NCI-H1436 treated with DMSO at 0.1 percent for 48 hours (cell line): Measurements from ENCODE around the gene TNPO1.
"Not testable (repeated sequence)": the region's sequence is repeated elsewhere in the genome, so short reads cannot be mapped to it uniquely, and the experiment has no call there.

ENCODE experiments used
- DNase-seq: peaks from one replicate; lab custom pipeline; 2025; lab: John Stamatoyannopoulos, UW

Gene TNPO1

DNA sequence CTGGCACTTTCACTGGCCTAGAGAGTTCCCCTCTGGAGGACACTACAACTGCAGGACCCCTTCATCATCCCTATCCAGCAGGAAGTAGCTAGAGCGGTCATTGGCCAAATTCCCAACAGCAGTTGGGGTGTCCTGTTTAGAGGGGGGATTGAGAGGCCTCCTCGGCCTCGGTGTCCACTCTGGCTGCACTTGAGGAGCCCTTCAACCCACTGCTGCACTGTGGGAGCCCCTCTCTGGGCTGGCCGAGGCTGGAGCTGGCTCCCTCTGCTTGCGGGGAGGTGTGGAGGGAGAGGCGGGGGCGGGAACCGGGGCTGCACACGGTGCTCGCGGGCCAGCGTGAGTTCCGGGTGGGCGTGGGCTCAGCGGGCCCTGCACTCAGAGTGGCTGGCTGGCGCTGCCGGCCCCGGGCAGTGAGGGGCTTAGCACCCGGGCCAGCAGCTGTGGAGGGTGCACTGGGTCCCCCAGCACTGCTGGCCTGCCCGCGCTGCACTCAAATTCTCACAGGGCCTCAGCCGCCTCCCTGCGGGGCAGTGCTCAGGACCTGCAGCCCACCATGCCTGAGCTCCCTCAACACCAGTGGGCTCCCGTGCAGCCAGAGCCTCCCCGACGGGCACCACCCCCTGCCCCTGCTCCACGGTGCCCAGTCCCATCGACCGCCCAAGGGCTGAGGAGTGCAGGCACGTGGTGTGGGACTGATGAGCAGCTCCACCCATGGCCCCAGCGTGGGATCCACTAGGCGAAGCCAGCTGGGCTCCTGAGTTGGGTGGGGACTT, 118.7 kb downstream of the TNPO1 start:
- DNase-seq: not testable (repeated sequence)

DNA sequence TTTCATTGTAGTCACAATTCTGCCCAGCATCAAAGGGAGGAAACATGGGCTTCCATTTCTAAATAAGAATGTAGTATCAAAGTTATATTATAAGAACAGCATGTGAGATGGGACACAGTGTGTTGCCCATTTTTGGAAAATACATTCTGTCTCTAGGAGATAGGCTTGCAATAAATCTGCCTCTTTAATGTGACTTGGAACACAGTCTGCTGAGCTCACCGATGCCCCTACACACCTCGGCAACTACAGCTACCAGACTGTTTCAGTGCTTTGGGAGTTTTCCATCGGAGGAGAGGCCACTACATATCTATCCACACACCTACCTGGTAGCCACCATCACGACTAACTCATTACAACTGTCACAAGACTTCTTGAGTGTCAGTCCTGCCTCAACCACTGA, 120.4 kb downstream of the TNPO1 start:
- DNase-seq: no peak

DNA sequence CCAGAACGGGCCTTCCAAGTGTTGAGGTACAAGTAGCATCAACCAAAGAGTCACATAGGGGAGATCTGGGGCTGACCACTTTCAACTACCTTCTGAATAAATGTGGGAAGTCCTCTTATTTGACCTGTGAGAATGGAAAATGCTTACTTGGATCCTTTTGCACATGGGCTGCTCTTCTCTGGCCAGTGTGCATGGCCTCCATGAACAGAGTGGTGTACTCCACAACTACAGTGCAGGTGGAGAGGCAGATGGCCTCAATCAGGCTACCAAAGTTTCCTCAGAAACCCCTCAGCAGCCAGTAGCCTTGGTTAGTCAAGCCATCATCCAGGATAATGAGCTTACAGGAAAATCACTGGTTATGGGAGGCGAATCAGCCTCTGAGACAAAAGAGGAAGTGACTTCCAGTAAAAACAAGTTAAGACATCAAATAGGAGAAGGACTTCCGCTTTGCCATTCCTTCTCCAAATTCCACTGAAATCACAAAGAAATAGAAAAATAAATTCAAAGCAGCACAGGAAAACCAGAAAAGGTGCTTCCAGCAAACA, 121.1 kb downstream of the TNPO1 start:
- DNase-seq: no peak

DNA sequence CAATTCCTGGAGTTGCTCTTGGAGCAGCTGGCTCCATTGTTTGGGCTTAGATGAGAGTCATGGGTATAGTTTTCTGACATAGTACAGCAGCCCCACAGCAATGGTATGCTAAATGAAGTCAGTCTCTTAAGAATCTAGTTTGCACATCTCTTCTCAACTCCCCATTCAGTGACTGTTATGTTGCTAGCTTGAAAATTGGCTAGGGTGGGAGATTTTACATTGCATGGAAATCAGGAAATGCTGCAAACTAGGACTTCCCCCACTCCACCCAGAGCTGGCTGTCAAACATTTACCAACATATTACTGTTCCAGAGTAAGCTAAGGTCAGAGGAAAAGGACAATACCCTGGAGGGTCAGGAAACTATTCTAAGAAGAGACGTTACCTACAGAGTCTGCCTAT, 121.7 kb downstream of the TNPO1 start:
- DNase-seq: no peak

DNA sequence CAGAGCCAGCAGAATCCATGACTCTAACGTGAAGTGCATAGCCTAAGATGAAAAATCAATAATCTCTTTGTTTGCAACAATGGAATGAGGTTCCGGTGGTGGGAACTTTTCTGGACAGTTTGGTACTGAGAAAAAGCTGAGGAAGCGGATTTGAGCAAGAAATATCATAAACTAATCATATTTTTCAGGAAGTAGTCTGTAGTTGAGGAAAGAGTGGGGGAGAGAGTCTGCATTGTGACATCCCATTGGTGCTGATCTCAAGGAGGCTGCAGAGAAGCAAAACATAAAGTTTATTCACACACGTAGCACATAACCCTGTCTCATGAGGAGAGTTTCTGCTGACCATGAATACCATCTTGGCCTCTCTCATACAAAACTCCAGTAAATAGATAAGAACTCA, 123.6 kb downstream of the TNPO1 start:
- no peak for DNase-seq

DNA sequence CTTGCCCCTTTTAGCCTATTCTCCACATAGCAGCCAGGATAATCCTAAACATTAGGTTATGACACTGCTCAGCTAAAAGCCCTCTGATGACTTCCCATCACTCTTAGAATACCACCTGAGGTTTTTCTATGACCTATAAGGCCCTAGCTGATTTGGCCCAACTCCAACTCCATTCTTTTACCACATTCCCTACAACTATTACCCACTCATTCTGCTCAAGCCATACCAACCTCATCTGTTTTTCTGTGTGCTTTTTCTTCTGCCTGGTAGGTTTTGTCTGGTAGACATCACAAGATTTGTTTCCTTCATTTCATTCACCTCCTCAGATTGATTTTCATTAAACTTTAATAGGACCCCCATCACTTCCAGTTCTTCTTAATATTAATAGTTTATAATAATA, 126.8 kb downstream of the TNPO1 start:
- no peak for DNase-seq

DNA sequence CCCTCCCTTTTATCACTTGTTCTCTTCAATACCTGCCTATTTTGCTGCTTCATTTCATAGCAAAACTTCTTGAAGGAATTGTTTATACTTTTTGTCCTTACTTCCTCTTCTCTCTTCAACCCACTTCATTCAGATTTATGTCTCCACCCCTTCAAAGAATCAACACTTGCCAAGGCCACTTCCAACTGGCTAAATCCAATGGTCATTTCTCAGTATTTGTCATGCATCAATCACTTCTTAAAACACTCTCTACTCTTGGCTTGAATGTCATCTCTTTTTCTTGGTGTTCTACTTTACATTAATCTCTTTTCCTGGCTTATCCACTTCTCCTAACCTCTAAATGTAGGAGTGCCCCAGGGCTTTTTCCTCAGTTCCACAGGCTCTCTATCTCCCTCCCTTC, 131.0 kb downstream of the TNPO1 start:
- DNase-seq: no peak

DNA sequence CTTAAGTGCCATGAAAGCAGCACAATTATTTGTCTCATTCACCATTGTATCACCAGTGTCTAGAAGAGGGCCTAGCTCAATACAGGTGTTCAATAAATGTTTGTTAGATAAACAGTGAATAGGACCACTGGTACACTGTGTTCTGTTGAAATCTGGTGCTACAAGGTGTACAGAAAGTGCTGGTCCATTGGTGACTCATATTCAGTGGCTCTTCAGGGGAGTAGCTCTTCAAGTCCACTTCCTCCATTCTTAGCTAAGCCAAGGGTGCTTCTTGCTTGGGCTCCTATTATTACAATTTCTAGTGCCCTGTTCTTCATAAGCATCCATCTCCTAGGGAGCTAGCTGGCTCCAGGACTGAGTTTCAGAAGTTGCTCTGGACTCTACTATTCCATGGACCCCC, 133.0 kb downstream of the TNPO1 start:
- DNase-seq: no peak

DNA sequence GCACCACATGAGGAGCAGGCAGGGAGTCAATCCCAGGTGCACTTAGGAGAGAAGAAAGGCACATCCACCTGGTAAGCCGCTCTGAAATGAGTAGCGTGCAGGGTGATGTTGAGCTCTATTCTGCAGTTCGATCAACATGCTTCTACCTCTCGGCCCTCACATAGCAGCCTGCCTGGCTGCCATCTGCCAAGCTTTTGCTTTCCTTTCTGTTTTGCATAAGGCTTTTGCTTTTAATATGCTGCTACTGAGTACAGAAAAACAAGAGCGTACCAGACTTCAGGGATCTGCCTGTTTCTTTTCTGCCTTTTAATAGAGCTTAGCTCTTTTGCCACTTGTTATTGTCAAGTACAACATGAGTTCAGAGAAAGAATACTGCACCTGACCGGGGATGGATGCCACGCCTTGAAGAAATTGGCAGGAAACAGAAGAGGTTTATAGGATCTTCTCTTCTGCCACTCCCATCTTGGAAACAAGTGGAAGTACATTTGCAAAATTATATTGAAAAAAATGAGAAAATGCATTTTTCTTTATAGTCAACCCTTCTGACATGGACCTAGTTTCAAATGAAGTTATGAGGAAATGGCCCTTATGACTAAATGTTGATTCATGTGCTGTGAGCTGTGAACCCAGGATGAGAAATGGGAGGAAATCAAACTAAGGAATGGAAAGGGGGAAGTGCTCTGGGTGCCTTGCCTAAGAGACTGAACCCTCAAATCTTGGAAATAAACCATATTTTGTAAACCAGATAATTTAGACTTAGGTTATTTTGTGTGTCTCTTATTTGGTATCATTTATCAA, 135.4 kb downstream of the TNPO1 start:
- DNase-seq: no peak

DNA sequence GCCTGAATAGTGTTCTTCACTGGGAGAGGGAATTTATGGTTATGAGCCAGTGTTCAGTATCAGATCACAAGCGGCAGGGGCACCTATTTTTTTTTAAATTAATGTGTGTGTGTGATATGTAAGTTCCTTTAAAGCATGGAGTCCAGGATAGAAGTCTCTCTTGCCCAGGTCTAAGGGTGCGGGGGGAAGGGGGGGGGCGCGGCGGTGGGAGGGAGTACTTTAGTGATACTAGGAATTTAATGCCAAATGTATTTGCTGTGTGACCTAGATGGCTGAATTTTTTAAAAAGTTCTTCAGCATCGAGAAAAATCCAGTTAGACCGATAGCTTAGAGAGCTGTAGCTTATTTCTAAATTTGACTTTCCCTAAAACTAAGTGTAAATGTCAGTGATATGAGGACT, 137.9 kb downstream of the TNPO1 start:
- DNase-seq: no peak

DNA sequence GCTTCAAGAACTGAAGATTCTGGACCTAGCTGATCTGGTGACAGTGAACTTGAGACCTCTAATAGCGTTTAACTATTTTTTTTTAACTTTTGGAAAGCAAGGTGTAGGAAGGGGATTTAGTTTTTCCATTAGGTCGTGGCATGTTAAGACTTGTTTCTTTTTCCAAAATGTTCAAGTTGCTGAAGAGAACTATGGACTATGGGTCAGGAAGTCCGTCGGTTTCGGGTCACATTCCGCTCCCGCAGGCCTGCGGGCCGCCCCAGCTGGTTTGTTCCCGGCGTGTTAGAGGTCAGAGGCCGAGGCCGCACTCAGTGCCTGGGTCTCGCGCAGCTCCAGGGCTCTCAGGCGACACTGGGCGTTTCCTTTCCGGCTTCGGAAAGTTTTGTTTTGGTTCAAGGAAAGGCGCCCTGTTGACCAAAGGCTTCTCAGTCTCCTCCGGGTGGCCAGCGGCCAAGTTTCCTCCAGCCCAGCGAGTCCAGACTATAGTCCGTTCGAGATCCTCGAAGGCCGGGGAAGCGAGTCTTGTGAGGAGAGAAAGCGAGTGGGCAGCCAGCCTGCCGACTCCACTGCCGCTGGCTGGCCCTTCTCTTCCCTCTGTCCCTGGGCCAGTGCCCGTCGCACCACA, 138.8 kb downstream of the TNPO1 start:
- DNase-seq: no peak

DNA sequence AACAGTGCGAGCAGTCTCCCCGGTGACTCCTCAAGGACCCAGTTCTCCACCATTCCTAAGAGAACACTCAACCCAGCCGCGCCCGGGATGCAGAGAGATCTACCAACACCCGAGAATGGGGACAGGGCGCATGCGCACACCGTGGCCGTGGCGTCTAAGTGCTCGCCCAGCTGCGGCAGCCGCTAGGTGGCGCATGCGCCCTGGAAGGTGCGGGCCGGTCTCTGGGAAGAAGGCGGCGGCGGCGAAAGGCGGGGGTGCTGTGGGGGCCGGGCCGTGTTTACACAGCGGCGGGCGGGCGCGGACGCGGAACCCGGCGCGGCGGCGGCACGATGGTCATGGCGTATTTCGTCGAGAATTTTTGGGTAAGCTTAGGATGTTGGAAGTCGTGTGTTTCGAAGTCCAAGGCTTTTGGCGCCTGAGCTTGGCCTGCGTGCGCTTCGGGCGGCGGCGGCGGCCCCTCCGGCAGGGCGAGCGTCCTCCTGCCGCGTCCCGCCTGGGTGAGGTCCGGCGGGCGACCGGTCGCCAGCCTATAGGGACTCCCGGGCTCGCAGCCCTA, 139.4 kb downstream of the TNPO1 start, which contains the start of gene FCHO2:
FCHO2 (plus strand) TSS at position 274 of the 556 bp plus-strand sequence; CDS start at position 330, 56 bp downstream.
- peak; percentile 86 for DNase-seq

DNA sequence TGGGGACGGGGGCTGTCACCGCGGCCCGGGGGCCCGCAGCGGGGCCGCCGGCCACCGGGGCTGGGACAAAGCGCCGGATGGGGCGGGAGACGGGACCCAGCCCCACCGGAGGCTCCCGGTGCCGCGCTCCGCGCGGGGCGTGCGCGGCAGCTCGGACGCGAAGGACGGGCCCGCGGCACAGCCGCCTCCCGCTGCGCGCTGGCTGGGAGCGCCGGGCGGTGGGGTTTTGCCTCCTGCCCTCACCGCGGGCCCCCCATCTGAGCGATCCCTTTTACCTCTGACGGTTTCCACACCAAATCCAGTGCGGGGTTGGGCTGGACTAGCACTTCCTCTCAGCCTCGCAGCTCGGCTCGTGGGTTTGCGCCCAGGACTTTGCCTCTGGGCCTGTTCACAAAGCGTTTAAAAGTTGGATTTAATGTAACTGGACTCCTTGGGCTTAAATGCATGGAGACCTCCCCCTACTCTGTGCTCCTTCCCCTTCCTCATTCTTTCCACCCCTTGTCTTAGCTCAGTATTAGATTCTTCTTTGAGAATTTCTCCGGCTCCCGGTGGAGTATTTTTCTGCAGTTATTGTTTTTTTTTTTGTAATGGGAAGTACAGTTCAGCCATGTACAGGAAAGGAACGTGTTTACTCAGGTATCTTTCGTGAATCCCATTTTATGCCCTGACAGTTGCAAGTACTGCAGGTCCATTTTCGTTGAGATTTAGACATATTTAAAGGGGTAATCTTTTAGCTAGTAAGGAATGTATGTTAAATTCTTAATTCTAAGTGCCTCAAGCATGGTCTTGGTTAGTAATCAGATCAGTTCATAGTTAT, 140.1 kb downstream of the TNPO1 start:
- no peak for DNase-seq

DNA sequence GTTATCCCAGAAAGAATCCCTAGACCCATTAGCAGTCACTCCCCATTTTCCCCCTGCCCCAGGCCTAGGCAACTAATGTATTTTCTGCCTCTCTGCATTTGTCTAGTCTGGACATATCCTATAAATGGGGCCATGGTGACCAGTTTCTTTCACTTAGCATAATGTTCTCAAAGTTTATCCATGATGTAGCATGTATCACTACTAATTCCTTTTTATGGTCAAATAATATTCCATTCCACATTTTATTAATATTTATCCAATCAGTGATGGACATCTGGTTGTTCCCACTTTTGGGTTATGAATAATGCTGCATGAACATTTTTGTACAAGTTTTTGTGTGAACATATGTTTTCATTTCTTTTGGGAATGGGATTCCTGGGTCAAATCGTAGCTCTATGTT, 140.9 kb downstream of the TNPO1 start:
- no peak for DNase-seq

DNA sequence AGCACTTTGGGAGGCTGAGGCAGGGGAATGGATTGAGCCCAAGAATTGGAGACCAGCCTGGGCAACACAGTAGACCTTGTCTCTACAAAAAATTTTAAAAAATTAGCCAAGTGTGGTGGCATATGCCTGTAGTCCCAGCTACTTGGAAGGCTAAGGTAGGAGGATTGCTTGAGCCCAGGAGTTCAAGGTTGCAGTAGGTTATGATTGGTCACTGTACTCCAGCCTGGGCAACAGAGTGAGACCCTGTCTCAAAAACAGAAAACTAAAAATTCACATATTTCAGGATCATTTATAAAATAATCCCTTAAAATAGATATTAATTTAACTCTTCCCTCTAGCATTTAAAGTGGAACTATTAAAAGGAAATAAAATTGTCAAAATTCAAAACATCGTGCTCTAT, 142.8 kb downstream of the TNPO1 start:
- no peak for DNase-seq
